ENCODE measurements around the gene THTPA. TPM values are rescaled to one million over a fixed set of nuclear protein-coding genes. Genes with fewer than 3 reads are reported as not detected.
"Not testable (repeated sequence)": the region's sequence is repeated elsewhere in the genome, so short reads cannot be mapped to it uniquely, and the experiment has no call there.

Gene THTPA
- total RNA-seq, 1 donor from 2014 or later: 16.7 TPM

- DNase-seq (ENCODE audit: low spot score): no peak
Measured at GRCh38 chr14:23609001-23609400, 52.9 kb downstream of the THTPA start.

GRCh38 chr14:23609411-23610089, 53.5 kb downstream of the THTPA start:
- not testable (repeated sequence) for DNase-seq (ENCODE audit: low spot score)

Other genes starting within 250 kb of the THTPA start
- gene BCL2L2, start 249.4 kb upstream of the THTPA start, total RNA-seq: 60.1 TPM
- 129 TPM for gene PABPN1, start 234.8 kb upstream of the THTPA start, total RNA-seq
- 7.0 TPM for gene SLC22A17, start 203.4 kb upstream of the THTPA start, total RNA-seq
- gene EFS, start 191.1 kb upstream of the THTPA start, total RNA-seq: 15.5 TPM
- gene IL25, start 183.5 kb upstream of the THTPA start, total RNA-seq: not detected
- gene CMTM5, start 179.2 kb upstream of the THTPA start, total RNA-seq: not detected
- gene MYH6, start 148.0 kb upstream of the THTPA start, total RNA-seq: not detected
- gene MYH7, start 120.6 kb upstream of the THTPA start, total RNA-seq: not detected
- 29.7 TPM for gene NGDN, start 86.6 kb upstream of the THTPA start, total RNA-seq
- gene ZFHX2, start 4.5 kb upstream of the THTPA start, total RNA-seq: 3.1 TPM
- 32.8 TPM for gene AP1G2, start 11.5 kb downstream of the THTPA start, total RNA-seq
- gene JPH4, start 22.5 kb downstream of the THTPA start, total RNA-seq: 1.1 TPM
- gene DHRS2, start 80.1 kb downstream of the THTPA start, total RNA-seq: not detected

Measured in mesenteric fat pad (tissue), 1 donor.